Muscle layer of colon (tissue), 2 donors: ENCODE results near the gene SLBP.

ENCODE experiments used
- H3K27ac ChIP-seq: one replicate; pipeline ENCODE4 v1.7.0; 2013; ENCODE audit warnings: low read depth, mild to moderate bottlenecking, low read length, moderate library complexity
- H3K27me3 ChIP-seq, 2 donors: one replicate each; pipeline ENCODE4 v1.7.0; 2013; ENCODE audit warnings: low read length in 2 of 2, mild to moderate bottlenecking in 2 of 2; ENCODE audit not compliant: insufficient read depth in 2 of 2, control insufficient read depth in 1 of 2
- H3K36me3 ChIP-seq: one replicate; pipeline ENCODE4 v1.7.0; 2013; ENCODE audit warnings: mild to moderate bottlenecking, low read length; ENCODE audit not compliant: insufficient read depth
- H3K4me1 ChIP-seq: one replicate; pipeline ENCODE4 v1.7.0; 2013; ENCODE audit warnings: mild to moderate bottlenecking, low read length; ENCODE audit not compliant: insufficient read depth
- H3K4me3 ChIP-seq, 2 donors: one replicate each; pipeline ENCODE4 v1.7.0; 2013; ENCODE audit warnings: low read length in 2 of 2, low read depth in 1 of 2, mild to moderate bottlenecking in 1 of 2, moderate library complexity in 1 of 2
- H3K9ac ChIP-seq: one replicate; pipeline ENCODE4 v1.7.0; 2013; ENCODE audit warnings: low read length
- H3K9me3 ChIP-seq: one replicate; pipeline ENCODE4 v1.7.0; 2013; ENCODE audit warnings: mild to moderate bottlenecking, low read length
- donor health status: abdominal sarcoma.
- donor health status: Adenocarcinoma of cecum.

Gene SLBP

DNA sequence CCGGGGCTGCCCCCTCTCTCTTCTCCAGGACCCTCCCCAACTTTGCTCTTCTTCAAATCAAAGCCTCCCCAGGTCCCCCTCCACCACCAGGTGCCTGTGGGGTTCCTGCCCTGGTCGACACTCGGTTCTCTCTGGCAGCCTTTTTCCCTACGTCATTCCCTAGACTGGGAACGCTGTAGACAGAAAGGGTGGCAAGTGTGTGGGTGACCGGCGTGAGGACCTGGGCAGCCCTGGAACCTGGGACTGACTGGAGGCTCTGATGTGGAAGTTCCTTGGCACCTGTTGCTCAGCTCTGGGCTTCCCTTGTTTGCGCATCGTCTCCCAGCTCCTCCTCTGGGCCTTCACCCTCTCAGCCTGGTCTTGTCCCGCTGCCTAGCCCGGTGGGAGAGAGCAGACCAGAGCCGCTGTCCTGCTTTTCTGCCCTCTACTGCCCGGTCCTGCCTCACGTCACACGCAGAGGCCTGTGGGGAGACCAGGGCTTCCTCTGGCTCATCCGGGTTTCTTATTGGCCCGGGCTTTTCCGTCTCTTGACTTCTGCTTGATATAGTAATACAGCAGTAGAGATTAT, 10.5 kb upstream of the SLBP start:
- peaks cover 14% of the 10 kb centered on the region for H3K36me3 ChIP-seq
- peaks cover 12% of the 10 kb centered on the region for H3K4me1 ChIP-seq
- H3K9me3 ChIP-seq: no peaks in the 10 kb centered on the region
- no peak overlapping the region for H3K4me3 ChIP-seq
- H3K27me3 ChIP-seq: no peaks in the 10 kb centered on the region
- no peak overlapping the region for H3K27ac ChIP-seq
- no peak overlapping the region for H3K9ac ChIP-seq

DNA sequence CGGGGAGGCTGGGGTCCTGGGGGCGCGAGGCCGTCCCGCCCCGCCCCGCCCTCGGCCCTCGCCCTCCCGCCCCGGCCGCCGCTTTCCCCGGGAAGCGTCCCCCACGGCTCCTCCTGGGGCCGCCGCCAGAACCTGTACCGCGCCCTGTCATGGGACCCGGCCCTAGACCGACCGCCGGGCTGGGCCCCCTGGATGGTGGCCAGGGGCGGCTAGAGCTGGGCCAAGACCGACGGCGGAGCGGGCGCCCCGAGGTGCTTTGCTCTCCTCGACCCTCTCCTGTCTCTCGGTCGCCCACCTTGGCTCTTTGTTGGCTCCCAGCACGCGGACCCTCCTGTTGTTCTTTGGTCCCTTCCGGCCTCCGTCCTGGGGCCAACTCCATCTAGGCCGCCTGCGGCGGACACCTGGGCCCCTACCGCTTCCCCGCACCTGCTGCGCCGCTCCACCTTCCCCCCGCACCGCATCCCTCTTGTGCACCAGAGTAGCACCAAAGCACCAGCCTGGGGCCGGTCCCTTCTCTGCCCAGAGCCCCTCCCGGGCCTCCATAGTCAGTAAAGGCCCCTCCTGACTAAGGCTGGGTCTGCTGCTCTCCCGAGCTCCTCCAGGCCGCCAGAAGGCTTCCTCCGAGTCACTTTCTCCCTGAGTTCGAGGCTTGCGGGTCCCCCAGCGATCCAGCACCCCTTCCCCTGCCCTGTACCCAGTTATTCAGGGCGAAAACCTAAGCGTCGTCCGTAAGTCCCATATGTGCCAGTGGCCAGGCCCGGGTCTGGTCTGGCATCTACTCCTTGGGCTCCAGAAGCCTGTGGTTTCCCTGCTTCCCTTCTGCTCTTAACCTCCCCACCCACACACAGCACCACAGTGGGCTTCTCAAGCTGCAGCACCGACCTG, 9.8 kb upstream of the SLBP start:
- H3K9ac ChIP-seq: no peak overlapping the region
- H3K4me3 ChIP-seq: peak overlapping the region in 1 of 2 donors; percentile 57
- H3K4me1 ChIP-seq: peaks cover 12% of the 10 kb centered on the region
- H3K27ac ChIP-seq: no peak overlapping the region
- no peaks in the 10 kb centered on the region for H3K9me3 ChIP-seq
- no peaks in the 10 kb centered on the region for H3K27me3 ChIP-seq
- peaks cover 16% of the 10 kb centered on the region for H3K36me3 ChIP-seq

DNA sequence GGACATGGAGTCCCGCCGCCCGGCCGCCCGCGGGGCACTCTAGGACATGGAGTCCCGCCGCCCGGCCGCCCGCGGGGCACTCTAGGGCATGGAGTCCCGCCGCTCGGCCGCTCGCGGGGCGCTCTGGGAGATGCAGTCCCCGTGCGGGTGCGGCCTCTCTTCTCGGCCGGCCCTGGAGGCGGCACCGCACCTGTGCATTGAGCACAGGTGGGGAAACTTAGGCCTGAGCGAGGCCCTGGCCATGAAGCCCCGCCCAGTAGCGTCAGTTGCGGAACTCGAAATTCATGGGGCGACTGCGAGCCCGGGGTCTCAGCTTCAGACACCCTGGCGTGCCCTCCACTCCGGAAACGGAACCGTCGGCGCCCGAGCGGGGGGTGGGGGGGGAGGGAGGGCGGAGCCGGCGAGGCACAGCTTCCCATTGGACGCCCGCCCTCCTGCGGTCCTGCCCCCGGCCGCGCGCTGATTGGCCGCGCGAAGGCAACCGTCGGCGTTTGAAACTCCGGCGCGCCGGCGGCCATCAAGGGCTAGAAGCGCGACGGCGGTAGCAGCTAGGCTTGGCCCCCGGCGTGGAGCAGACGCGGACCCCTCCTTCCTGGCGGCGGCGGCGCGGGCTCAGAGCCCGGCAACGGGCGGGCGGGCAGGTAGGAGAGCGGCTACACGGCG, 9.0 kb upstream of the SLBP start, which contains the start of the genes TACC3 and TMEM129:
Gene TACC3, plus strand, starts transcription at position 519 of the 663 bp plus-strand sequence. CDS start 1,901 bp downstream, outside the sequence.
Gene TMEM129, minus strand, starts transcription at position 321 of the 663 bp plus-strand sequence. CDS start 486 bp downstream, outside the sequence.
- Histone ChIP-seq H3K9ac (peak within 1 kb of the TSS; percentile 89), H3K27me3 (no peaks in the 10 kb centered on the region), H3K27ac (peak within 1 kb of the TSS; percentile 97), H3K36me3 (peaks cover 16% of the 10 kb centered on the region), H3K4me1 (peaks cover 12% of the 10 kb centered on the region), H3K9me3 (no peaks in the 10 kb centered on the region), H3K4me3 (peak within 1 kb of the TSS; percentile 78 to 84)

DNA sequence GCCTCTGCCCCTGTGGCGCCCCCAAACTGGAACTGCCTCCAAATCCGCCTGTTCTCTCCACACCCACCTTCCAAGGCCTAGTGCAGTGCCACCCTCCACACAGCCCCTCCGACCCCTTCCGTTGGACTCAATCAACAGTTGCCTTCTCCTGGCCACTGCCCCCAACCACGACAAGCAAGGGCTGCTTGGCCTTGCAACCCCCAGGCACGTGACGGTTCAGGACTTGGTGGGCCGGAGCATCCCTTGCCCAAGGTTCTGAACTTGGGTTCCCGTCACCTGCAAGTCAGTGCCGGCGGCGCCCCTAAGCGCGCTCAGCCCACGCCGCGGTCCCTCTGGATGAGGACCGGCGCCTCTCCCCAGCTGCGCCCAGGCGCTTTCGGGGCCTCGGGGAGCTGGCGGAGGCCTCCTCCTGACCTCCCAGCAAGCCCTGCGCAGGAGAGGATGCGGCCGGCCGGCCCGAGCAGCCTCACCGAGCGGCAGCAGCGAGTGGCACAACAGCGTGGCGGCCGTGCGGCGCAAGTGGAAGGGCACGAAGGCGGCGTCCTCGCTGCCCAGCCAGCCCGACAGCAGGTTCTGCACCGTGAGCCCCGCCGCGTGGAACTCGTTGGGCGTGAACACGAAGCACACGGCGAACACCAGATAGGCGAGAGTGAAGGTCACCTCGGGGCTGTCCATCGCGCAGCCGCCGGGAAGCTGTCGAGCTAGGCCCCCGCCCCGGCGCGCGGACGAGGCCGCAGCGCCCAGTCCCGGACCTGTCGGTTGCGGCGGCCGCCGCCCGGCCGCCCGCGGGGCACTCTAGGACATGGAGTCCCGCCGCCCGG, 8.3 kb upstream of the SLBP start:
- peak overlapping the region; percentile 78 to 84 for H3K4me3 ChIP-seq
- no peaks in the 10 kb centered on the region for H3K9me3 ChIP-seq
- H3K27ac ChIP-seq: peak overlapping the region; percentile 97
- no peaks in the 10 kb centered on the region for H3K27me3 ChIP-seq
- peaks cover 16% of the 10 kb centered on the region for H3K4me1 ChIP-seq
- H3K9ac ChIP-seq: peak overlapping the region; percentile 89
- H3K36me3 ChIP-seq: peaks cover 16% of the 10 kb centered on the region

DNA sequence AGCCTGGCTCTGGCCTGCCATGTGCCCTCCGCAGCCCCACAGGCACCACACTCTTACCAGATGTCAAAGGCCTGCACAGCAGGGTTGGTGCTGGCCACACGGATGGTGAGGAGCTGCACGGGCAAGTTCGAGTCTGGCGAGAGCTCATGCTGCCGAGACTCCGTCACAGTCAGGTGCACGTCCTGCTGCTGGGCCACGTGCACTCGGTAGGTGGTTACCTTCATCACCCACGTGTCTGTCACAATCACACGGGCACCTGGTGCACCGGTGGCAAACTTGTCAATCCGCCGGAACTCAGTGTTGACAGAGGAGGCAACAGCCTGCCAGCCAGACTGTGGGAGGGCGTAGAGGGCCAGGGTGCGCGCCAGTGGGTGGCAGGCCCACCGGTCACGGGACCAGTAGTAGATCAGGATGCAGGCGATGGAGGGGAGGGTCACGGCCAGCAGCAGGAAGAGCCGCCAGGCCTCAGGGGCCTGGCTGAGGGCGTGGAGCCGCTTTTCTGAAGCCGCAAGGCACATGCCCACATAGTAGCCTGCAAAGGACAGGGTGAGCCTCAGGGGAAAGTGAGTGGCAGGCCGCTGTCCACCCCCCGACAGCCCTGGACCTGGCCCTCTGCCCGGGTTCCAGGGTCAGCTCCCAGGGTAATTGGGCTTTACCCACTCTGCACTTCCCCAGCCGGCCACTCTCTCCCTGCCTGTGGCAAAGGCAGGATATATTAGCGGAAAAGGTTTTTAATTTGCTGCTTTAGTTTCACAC, 6.2 kb upstream of the SLBP start:
- H3K9ac ChIP-seq: no peak overlapping the region
- H3K9me3 ChIP-seq: no peaks in the 10 kb centered on the region
- H3K4me3 ChIP-seq: no peak overlapping the region
- no peaks in the 10 kb centered on the region for H3K27me3 ChIP-seq
- peaks cover 20% of the 10 kb centered on the region for H3K4me1 ChIP-seq
- peaks cover 16% of the 10 kb centered on the region for H3K36me3 ChIP-seq
- no peak overlapping the region for H3K27ac ChIP-seq

DNA sequence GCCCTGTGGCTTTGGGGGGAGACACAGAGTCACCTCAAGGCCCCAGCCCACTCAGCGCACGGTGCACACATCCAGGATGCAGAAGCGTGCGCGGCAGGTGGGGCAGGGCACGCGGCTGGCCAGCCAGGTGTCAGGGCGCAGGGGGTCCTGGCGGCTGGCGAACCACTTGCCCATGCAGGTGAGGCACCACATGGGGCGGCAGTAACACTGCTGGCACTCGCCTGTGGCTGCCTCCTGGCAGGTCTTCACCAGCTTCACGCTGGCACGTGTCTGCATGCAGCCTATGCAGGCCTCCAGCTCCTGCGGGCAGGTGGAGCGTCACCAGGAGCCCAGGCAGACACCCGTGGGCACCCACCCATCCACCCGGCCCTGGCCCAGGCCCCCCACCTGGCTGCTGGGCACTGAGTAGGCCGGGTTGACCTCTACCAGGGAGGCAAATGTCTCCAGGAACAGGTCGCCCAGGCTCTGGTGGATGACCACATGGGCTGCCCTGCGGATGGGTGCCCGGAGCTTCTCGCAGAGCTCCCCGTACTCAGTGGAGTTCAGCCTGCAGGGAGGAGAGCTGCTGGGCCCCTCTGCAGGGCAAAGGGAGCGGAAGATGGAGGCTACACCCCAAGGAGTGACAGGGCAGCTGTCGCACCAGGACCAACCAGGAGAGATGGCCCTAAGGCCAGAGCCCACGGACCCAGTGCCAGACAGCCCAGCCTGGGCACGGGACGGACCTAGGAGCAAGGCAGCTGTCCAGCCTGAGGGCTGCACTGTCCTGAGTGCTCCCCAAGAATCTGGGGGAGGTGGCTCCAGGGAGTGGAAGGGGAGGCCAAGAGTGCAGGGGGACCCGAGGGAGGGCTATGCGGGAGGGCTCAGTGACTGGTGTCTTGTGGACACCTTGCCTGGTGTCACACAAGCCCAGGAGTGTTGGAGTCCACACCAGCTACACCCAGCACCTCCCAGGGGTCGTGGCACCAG, 5.3 kb upstream of the SLBP start:
- no peaks in the 10 kb centered on the region for H3K27me3 ChIP-seq
- H3K9me3 ChIP-seq: no peaks in the 10 kb centered on the region
- peaks cover 23% of the 10 kb centered on the region for H3K4me1 ChIP-seq
- H3K4me3 ChIP-seq: no peak overlapping the region
- H3K9ac ChIP-seq: no peak overlapping the region
- H3K36me3 ChIP-seq: peaks cover 16% of the 10 kb centered on the region
- no peak overlapping the region for H3K27ac ChIP-seq

DNA sequence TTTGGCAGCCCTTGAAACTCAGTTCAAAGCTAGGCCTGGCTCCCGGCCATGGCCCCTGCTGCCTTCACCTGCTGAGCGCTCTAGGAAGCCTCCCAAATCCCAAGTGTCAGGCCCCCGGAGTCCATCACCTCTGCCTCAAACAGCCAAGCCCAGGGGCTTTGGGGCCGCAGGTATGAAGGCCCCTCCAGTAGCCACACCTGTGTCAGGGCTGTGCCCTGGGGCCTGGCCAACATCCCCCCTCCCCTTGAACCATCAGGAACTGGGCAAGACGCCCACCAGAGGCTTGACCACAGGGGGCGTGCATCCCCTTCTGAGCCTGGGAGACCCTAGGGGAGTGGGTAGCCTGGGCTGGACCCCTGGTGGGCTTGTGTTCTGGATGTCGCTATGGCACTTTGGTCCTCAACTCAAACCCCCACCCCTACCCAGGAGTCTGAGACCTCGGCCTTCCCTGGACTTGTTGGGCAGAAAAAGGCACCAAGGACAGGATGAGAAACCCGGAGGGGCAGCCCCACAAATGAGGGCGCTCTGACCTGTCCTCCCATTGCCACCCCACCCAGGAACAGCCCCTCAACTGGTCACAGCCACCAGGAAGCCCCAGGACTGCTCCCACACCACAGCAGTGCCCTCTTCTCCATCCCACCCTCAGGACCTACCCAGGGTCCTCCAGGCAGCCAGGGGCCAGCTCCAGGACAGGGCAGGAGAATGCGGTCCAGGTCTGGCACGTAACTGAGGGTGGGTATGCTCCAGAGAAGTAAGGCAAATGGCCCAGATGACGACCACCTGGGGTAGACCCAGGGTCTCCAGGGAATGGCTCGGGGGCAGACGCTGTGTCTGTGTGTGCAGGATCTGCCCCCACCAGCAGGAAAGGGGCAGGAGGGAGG, 4.2 kb upstream of the SLBP start:
- no peaks in the 10 kb centered on the region for H3K9me3 ChIP-seq
- peaks cover 24% of the 10 kb centered on the region for H3K4me1 ChIP-seq
- H3K27ac ChIP-seq: no peak overlapping the region
- H3K9ac ChIP-seq: no peak overlapping the region
- no peaks in the 10 kb centered on the region for H3K27me3 ChIP-seq
- H3K36me3 ChIP-seq: peaks cover 16% of the 10 kb centered on the region
- H3K4me3 ChIP-seq: no peak overlapping the region

DNA sequence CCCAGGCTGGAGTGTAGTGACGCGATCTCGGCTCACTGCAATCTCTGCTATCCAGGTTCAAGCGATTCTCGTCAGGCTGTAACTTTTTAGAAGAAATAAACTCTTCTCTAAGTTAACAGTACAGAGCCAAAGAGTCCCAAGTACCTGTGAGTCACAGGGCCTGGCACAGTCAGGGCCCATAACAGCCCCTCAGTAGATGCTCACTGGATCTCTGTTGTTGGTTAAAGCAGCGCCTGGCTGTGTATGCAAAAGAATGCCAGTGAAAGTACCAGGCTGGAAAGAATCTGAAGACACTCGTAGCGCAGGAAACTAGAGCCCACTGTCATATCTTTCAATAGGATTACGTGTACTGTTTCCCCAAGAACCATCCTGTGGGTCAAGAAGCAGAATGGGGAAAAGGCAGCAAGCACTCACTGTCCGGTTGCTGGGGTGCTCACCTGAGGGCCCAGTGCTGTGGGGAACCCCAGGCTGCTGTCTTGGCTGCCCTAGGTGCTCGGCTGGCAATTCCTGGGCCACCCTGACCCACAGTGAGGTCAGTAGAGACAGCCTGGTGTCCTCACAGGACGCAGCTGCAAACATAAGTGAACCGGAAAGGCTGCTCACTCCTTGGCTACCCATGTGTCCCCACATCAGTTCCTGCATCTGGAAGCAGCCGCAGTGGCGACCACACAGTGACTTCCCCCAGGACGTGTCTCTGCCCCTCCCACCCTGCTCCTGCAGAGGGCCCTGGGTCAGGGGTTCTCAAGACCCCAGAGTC, 3.1 kb upstream of the SLBP start:
- Histone ChIP-seq H3K27ac (no peak overlapping the region), H3K4me3 (no peak overlapping the region), H3K27me3 (no peaks in the 10 kb centered on the region), H3K9me3 (no peaks in the 10 kb centered on the region), H3K9ac (no peak overlapping the region), H3K4me1 (peaks cover 35% of the 10 kb centered on the region), H3K36me3 (peaks cover 18% of the 10 kb centered on the region)
